HG03025 (cell line): Measurements from ENCODE around the gene PLN.

Experiments
- ATAC-seq: cut with Tn5 transposase; IDR thresholded peaks from one replicate; pipeline ENCODE4 v1.9.1; 2021; ENCODE audit warnings: mild to moderate bottlenecking, moderate library complexity; ENCODE audit not compliant: unreplicated experiment, low FRiP score

PLN gene

GRCh38 chr6:118574051-118574865 lies 26.2 kb downstream of the PLN start:
- no peak for ATAC-seq

DNA sequence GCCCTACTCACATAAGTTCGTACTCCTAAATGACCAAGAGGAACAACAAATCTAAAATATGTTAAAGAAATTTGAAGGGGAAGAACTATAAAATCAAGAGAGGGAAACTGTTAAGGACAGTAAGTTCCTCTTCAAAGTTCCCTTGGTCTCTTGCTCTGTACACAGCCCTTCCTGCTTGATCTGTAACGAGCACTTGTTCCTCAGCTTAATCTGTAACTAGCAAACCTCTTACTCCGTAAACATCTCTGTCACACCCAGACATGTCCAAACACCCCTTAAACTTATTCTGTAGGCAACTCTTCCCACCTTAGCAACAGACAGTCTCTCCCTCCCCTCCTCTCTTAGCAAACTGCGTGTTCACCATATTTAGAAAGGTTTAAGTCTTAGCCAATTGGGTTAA lies 29.9 kb downstream of the PLN start:
- no peak for ATAC-seq

DNA sequence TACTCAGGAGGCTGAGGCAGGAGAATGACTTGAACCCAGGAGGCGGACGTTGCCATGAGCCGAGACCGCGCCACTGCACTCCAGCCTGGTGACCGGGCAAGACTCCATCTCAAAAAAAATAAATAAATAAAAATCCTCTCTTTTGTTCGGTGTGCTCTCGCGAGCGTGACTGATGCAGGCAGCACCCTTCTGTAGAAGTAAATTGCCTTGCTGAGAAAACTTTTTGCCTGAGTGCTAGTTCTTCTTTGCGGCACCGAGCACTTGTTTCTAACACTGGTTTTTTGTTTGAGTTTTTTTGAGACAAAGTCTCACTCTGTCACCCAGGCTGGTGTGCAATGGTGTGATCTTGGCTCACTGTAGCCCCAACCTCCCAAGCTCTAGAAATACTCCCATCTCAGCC lies 30.5 kb downstream of the PLN start:
- ATAC-seq = no peak

DNA sequence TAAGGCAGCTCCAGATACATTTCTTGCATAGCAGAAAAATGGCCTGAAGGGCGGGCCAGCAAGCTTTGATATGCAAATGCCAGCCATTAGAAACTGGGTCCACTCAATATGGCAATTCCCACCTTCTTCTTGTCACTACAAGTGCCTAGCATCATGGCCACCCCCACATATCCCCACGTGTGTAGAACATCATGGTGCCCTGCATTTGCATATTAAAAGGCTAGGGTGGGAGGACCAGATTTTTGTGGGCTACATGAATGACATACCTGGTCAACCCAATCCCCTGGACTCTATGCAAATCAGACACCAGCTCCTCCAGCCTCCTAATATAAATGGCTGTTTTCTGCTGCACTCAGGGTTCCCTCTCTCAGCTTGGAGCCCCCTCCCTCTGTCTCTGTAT lies 31.7 kb downstream of the PLN start:
- ATAC-seq = no peak

DNA sequence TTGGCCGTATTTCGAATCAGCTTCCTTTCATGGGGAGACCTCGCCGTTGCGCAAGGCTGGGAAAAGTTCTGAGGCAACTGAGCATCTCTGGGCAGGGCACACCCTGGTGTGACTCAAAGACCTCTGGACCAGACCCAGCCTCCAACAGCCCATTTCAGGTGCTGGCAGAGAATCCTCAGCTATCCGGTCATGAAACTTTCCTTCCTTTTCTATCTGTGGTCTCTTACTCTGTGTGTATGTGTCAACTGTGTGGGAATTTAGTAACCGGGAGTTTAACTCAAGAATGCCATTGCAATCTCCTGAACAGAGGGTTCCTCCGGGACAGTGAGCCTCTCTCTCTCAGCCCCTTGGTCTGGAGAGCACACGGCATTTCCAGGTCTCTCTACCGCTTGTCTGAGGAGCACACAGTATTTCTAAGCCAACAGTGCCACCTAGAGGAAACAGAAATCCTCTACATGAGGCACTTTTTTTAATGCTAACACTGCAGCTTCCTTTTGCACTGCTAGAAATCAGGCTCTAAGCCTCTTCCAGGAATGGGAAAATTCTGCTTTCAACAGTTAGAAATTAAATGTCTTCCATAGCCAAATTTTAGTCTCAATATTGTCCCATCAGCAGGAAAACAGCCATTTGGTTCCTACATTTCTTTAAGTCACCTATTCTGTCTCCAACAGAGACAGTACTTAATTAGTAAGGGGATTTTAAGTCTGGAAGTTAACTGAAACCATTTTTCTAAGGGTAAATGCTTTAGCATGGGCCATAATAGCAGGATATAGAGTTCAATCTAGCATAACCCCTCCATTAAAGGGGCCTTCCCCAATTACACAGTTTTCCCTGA lies 32.7 kb downstream of the PLN start:
- ATAC-seq = no peak

- ATAC-seq = no peak
Observed at GRCh38 chr6:118581489-118581959, 33.4 kb downstream of the PLN start.

- no peak for ATAC-seq
Observed at GRCh38 chr6:118584911-118585310, 36.8 kb downstream of the PLN start.

GRCh38 chr6:118586746-118587485 lies 38.8 kb downstream of the PLN start:
- no peak for ATAC-seq

DNA sequence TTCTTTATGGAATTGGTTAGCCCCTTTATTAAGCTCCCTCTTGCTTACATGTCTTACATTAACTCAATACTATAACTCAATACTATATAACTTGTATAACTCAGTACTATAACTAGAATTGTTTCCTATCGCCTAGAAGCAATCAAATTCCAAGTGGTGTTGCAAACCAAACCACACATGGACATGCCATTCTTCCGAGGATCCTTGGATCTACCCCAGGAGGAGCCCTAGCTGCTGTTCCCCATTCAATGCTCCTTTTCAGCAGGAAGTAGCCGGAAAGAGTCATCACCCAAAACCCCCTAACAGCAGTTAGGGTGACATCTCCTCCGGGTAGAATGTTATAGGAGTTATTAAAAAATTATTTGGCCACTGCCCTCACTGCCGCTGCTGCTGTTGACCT lies 40.5 kb downstream of the PLN start:
- ATAC-seq = no peak

GRCh38 chr6:118589186-118589585 lies 41.1 kb downstream of the PLN start:
- no peak for ATAC-seq

DNA sequence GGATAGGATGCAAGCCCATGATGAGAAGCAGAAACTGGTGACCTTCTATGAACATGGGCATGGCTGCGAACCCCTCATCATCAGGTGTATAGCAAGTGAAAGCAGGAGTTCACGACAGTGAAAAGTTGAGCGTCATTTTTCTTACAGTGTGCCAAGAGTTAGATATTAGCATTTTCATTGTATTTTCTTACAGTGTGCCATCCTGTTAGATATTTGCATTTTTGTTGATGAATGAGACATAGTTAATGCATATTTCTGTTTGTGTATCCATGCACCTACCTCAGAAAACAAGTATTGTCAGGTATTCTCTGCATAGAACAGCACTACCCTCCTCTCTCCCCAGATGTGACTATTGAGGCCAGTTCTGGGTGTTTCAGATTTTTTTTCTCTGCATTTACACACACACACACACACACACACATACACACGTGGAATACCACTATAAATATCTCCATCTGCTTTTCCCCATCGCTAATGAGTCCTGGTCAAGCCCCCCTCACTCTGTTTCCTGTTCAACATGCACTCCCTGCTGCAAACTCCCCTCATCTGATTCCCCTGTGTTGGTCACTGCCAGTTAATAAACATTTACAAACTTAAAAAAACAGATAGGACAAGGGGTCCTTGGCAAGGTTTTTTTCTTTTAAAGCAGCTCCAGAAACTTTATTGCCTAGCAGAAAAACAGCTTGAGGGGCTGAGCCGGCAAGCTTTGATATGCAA lies 41.7 kb downstream of the PLN start:
- no peak for ATAC-seq

DNA sequence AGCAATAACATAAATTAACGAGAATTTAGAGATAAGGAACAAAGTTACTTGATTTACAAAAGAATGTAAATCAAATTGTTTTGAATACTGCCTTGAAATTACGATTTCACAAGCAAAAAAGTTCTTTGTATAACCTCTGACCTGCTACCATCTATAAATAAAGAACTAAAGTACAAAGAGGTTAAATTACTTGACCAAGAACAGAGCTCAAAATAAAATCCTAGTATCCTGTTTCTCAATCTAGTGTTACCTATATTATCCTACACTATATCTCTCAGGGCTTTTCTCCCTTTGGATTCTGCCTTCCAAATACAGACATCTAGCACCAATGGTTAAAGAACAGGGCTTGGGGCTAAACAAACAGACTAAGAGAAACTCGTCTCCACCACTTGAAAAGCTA lies 43.8 kb downstream of the PLN start:
- no peak for ATAC-seq

DNA sequence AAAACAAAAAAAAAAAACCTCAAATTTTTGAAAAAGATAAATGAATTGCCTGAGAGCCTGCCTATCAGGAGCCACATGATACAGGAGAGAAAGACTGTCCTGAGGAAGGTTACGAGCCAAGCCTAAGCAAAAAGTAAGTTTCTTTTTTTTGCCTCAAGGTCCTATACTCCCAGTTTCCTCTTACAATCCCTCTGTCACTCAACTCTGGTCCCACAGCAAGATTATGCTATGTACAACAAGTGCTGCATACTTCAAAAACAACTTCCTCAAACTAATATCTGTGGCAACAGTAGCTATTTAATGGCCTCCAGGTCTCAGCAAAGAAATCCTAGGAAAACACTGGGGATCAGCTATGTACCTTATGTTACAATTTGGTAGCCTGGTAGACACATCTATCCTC lies 46.8 kb downstream of the PLN start:
- no peak for ATAC-seq

DNA sequence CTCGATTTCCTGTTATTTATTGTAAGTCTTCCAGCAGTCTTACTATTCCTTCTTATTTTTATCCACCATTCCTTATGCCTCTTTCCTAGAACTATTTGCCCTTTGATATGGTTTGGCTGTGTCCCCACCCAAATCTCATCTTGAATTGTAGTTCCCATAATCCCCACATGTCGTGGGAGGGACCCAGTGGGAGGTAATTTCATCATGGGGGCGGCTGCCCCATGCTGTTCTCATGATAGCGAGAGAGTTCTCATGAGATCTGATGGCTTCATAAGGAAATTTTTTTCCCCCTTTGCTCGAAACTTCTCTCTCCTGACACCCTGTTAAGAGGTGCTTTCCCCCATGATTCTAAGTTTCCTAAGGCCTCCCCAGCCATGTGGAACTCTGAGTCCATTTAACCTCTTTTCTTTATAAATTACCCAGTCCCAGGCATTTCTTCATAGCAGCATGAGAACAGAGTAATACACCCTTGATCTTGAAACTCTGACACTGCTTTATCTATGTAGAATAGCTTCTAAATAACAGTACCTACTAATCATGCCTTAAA lies 48.8 kb downstream of the PLN start:
- no peak for ATAC-seq

DNA sequence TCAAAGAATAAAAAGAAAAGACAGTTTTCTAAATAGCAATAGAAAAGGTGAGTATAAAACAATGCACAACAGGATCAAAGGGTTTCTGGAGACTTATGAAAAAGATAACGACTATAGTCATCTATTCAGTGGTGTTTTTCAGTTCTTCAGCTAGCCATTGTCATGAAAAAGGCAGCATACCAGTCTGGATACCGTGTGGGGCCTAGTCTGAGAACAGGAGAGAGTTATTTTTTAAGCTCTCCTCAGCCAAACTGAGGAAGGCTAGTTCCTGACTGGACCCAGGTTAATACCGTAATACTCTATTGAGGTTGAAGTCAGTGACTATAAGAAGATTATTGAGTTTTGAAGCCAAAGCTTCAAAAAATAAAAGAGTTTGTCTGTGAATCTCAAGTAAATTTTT lies 49.5 kb downstream of the PLN start:
- ATAC-seq = no peak

DNA sequence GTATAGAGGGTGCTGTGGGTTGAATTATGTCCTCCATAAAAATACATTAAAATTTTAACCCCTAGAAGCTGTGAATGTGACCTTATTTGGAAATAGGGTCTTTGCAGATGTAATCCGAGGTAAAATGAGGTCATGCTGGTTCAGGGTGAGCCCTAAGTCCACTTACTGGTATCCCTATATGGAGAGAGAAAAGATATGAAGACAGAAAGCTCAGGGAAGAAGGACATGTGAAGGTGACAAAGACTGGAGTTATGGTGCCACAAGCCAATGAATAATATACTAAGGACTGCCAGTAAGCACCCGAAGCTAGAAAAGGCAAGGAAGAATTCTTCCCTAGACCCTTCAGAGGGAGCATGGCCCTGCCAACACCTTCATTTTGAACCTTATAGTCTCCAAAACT lies 50.2 kb downstream of the PLN start:
- ATAC-seq = no peak

DNA sequence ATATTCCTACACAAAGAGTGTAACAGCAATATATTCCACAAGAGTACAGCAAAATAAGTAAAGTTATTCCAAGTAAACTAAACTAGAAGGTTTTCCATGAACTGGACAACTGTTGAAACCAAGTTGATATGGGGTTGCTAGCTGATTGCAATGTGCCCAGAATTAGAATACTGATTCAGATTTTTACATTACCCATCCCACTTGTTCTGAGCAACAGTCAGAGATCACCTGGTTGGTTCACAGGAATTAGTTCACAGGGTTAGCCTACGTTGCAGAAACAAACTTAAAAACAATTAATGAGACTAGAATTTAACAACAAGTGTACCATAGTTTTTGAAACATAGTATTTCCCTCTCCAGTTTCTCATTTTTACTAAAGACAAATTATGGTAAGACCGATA lies 54.2 kb downstream of the PLN start:
- no peak for ATAC-seq

GRCh38 chr6:118603372-118603771 lies 55.3 kb downstream of the PLN start:
- ATAC-seq = no peak

DNA sequence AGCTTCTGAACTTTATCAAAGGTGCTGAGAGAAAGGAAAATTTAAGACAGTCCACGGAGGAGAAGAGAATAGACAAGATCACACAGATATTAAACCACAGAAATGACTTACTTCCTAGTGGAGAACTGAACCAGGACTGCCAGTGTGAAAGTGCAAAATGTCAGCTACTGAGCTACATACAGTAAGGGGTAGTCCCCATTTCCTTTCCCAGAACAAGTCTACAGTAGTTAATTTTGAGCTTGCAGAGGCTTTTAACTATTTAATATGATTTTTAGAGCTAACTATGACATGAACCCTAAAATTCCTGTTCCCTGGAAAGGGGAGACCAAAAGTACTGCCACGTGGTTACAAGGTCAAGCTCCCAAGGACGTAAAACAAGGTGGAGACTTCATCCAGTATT lies 58.2 kb downstream of the PLN start:
- no peak for ATAC-seq

DNA sequence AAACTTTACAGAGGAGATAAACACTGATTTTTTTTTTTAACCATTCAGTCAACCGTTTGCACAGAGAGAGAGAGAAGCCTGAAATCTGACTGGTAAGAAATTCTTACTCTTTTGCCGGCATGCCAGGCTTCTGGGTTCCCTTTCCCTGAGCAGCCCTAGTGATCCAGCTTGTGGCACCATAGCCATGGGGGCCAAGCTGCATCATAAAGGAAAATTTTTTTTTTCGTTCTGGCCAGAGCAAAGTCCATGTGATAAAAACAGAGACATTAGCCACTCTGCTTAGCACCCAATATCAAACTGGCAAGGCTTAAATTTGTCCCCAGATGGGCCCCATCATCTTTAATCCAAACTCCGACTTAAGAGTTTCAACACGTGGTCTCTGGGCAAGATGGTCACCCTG lies 58.8 kb downstream of the PLN start:
- ATAC-seq = no peak
